HG03571 (cell line): ENCODE results near the gene ABHD5.

Experiments used
- ATAC-seq: cut with Tn5 transposase; IDR thresholded peaks from one replicate; pipeline ENCODE4 v1.9.1; 2021; ENCODE audit not compliant: unreplicated experiment

ABHD5 gene

GRCh38 chr3:43753741-43754715, 63.3 kb downstream of the ABHD5 start:
- ATAC-seq, result no peak

- no peak for ATAC-seq
Observed at GRCh38 chr3:43755516-43756200, 64.9 kb downstream of the ABHD5 start.

GRCh38 chr3:43757666-43758321, 67.1 kb downstream of the ABHD5 start:
- ATAC-seq, result no peak

GRCh38 chr3:43758592-43759225, 68.0 kb downstream of the ABHD5 start:
- ATAC-seq, result no peak

GRCh38 chr3:43759297-43759782, 68.6 kb downstream of the ABHD5 start:
- no peak for ATAC-seq

GRCh38 chr3:43759938-43760337, 69.2 kb downstream of the ABHD5 start:
- ATAC-seq, result no peak

GRCh38 chr3:43760938-43761337, 70.2 kb downstream of the ABHD5 start:
- no peak for ATAC-seq

GRCh38 chr3:43762451-43762850, 71.7 kb downstream of the ABHD5 start:
- no peak for ATAC-seq

- no peak for ATAC-seq
Observed at GRCh38 chr3:43764056-43764455, 73.3 kb downstream of the ABHD5 start.

- ATAC-seq, result no peak
Observed at GRCh38 chr3:43764471-43764870, 73.7 kb downstream of the ABHD5 start.

- no peak for ATAC-seq
Observed at GRCh38 chr3:43765521-43765971, 74.8 kb downstream of the ABHD5 start.

GRCh38 chr3:43766672-43767465, 76.1 kb downstream of the ABHD5 start:
- ATAC-seq, result no peak

GRCh38 chr3:43768381-43768973, 77.7 kb downstream of the ABHD5 start:
- no peak for ATAC-seq

GRCh38 chr3:43769097-43769884, 78.6 kb downstream of the ABHD5 start:
- ATAC-seq, result no peak

- no peak for ATAC-seq
Observed at GRCh38 chr3:43769885-43770425, 79.2 kb downstream of the ABHD5 start.

GRCh38 chr3:43770426-43771103, 79.8 kb downstream of the ABHD5 start:
- no peak for ATAC-seq

- ATAC-seq, result no peak
Observed at GRCh38 chr3:43771610-43772009, 80.9 kb downstream of the ABHD5 start.
